AG10803 (cell line): ENCODE measurements around the gene CHIA.

Experiments
- DNase-seq: peaks from one replicate; pipeline ENCODE4 v3.0.0; 2010; ENCODE audit warnings: low read depth
- H3K4me3 ChIP-seq: 2 replicates; pipeline ENCODE4 v1.5.1; 2011; ENCODE audit warnings: mild to moderate bottlenecking, low read length, control low read depth
- CTCF ChIP-seq: conservative IDR thresholded peaks from 2 replicates; pipeline ENCODE4 v1.5.1; 2011; ENCODE audit warnings: mild to moderate bottlenecking, low read length, control low read depth, inconsistent platforms

CHIA gene

GRCh38 chr1:111272081-111272480, 18.6 kb upstream of the CHIA start:
- H3K4me3 ChIP-seq, result no peak overlapping the region
- no peak for TF ChIP-seq CTCF
- DNase-seq, result no peak

- peak overlapping the region; percentile 39 for H3K4me3 ChIP-seq
- DNase-seq, result no peak
- TF ChIP-seq CTCF, result no peak
These were observed 16.0 kb upstream of the CHIA start for GRCh38 chr1:111274653-111275052.

GRCh38 chr1:111275079-111275478, 15.6 kb upstream of the CHIA start:
- H3K4me3 ChIP-seq, result peak overlapping the region; percentile 39
- no peak for TF ChIP-seq CTCF
- DNase-seq, result peak; percentile 95

- DNase-seq, result no peak
- no peak for TF ChIP-seq CTCF
- no peak overlapping the region for H3K4me3 ChIP-seq
These were observed 14.7 kb upstream of the CHIA start for GRCh38 chr1:111275780-111276433.

GRCh38 chr1:111279144-111279543, 11.5 kb upstream of the CHIA start:
- DNase-seq, result no peak
- no peak for TF ChIP-seq CTCF

GRCh38 chr1:111280267-111280666, 10.4 kb upstream of the CHIA start:
- DNase-seq, result no peak
- H3K4me3 ChIP-seq, result no peak overlapping the region
- no peak for TF ChIP-seq CTCF

More at GRCh38 chr1:111279144-111279543, 11.5 kb upstream of the CHIA start:
- H3K4me3 ChIP-seq, result no peak overlapping the region

GRCh38 chr1:111281411-111281810, 9.2 kb upstream of the CHIA start:
- peak; percentile 3 for DNase-seq
- H3K4me3 ChIP-seq, result no peak overlapping the region
- TF ChIP-seq CTCF, result no peak
